HG02885 (cell line): ENCODE measurements around the gene WNT9A.
"Not testable (repeated sequence)": the region's sequence is repeated elsewhere in the genome, so short reads cannot be mapped to it uniquely, and the experiment has no call there.

ENCODE experiments used
- ATAC-seq: cut with Tn5 transposase; IDR thresholded peaks from one replicate; pipeline ENCODE4 v1.9.1; 2021; ENCODE audit warnings: mild to moderate bottlenecking; ENCODE audit not compliant: unreplicated experiment, poor library complexity

The WNT9A gene

GRCh38 chr1:227889863-227890405 is 57.8 kb downstream of the WNT9A start:
- no peak for ATAC-seq

DNA sequence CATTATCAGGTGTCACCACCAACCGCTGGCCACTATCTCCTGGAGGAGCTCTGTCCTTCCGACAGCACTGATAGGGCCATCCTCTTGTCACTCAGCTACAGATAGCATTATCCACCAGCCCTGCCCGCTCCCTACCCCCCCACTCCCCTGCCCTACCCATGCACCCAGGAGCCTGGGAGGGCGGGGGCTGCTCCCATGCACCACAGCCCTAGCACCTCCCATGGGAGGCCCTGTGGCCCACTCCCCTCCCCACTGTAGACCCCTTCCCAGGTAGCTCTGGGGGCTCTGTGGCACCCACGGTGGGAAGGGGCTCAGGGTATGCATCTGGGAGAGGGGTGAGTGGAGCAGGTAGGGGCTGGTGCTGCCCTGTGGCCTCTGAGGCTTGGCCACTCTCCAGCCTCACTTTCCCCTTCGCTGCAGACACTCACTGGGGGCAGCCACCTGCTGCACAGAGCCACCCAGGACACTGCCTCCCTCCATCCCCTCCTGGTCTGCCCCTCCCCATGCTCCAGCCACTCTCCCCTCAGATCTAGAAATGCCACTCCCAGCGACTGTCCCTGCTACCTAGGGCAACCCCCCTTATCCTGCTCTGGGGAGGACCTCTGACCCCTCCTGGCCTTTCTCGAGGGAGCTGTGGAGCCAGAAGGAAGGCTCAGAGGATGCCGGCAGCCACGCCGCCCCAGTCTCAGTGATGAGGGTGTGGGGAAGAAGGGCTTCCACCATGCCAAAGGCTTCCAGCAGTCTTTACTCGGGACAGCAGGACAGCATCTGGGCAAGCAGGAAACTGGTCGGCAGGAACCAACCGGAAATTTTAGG is 58.5 kb downstream of the WNT9A start:
- ATAC-seq = no peak

GRCh38 chr1:227888404-227889046 is 59.2 kb downstream of the WNT9A start:
- no peak for ATAC-seq

- no peak for ATAC-seq
Observed at GRCh38 chr1:227887697-227888403, 59.9 kb downstream of the WNT9A start.

- ATAC-seq = no peak
Observed at GRCh38 chr1:227886993-227887696, 60.6 kb downstream of the WNT9A start.

- no peak for ATAC-seq
Observed at GRCh38 chr1:227886503-227886961, 61.2 kb downstream of the WNT9A start.

- no peak for ATAC-seq
Observed at GRCh38 chr1:227885648-227886502, 61.9 kb downstream of the WNT9A start.

DNA sequence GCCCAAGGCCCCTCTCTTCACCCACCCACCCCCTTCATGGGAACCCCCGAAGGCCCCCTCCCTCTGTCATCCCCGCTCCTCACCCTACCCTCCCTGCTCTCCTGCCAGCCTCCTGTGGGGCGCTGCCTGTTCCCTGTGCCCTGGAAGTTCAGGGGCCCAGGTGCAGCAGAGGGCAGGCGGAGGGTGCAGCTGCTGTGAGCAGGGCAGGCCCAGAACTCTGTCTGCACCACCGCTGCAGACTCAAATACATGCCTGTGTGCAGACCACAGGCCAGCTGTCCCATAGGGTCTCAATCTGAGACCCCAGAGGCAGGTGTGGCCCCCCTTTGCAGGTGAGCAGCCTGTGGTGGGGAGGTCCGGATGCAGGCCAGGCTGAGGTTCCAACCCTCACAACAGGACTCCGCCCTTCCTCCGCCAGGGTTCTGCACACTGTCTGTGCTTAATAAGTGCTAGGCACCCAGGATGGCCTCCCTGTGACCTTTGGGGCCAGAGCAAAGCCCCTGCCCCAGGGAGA is 62.5 kb downstream of the WNT9A start:
- ATAC-seq = no peak

GRCh38 chr1:227884370-227885134 is 63.2 kb downstream of the WNT9A start:
- no peak for ATAC-seq

DNA sequence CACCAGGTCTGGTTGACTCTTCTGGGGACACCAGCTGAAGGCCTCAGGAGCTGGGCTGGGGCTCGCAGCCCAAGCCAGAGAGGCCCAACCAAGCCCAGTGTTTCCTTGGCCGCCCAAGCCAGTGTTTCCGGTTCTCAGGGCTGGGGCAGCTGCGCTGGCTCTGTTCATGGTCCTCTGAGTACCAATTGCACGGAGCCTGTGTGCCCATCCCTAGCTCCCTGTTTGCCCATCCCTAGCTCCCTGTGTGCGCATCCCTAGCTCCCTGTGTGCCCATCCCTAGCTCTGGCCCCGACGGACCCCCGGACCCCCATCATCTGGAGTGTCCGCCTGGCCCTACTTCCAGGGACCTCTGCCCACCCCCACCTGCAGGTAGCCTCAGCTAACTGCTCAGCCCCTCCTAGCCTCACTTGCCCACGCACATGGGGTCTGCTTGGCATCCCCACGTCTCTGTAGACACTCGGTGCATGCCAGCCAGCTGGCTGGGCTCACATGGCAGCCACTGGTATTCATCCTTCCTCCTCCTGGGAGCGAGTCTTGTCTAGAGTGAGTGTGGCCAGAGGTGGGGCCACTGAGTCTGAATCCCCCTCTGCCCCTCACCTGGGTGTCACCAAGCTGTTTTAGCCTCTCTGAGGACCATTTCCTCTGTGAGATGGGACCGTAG is 64.0 kb downstream of the WNT9A start:
- ATAC-seq = no peak

GRCh38 chr1:227883073-227883520 is 64.6 kb downstream of the WNT9A start:
- ATAC-seq = no peak

GRCh38 chr1:227880342-227880924 is 67.3 kb downstream of the WNT9A start:
- ATAC-seq = no peak

DNA sequence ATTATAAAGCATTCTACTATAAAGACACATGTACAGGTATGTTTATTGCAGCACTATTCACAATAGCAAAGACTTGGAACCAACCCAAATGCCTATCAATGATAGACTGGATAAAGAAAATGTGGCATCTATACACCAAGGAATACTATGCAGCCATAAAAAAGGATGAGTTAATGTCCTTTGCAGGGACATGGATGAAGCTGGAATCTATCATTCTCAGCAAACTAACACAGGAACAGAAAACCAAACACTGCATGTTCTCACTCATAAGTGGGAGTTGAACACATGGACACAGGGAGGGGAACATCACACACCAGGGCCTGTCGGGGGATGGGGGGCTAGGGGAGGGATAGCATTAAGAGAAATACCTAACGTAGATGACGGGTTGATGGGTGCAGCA is 69.9 kb downstream of the WNT9A start:
- not testable (repeated sequence) for ATAC-seq

DNA sequence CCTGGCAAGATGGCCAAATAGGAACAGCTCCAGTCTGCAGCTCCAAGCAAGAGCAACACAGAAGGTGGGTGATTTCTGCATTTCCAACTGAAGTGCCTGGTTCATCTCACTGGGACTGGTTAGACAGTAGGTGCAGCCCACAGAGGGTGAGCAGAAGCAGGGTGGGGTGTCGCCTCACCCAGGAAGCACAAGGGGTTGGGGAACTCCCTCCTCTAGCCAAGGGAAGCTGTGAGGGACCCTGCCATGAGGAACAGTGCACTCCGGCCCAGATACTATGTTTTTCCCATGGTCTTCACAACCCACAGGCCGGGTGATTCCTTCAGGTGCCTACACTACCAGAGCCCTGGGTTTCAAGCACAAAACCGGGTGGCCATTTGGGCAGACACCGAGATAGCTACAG is 75.8 kb downstream of the WNT9A start:
- not testable (repeated sequence) for ATAC-seq

DNA sequence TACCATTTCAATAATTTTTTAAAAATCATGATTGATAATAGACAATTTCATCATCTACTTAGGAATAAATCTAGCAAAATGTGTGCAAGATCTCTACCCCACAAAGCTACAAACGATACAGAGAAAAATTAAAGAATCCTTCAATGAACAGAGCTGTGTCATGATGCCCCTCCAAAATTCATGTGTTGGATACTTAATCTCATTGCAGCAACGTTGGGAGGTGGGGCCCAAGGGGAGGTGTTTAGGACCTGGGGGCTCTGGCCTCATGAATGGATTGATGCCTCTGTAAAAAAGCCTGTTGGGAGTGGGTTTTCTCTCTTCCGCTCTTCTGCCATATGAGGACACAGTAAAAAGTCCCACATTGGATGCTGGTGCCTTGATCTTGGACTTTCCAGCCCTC is 77.4 kb downstream of the WNT9A start:
- ATAC-seq = no peak

GRCh38 chr1:227869851-227870305 is 77.9 kb downstream of the WNT9A start:
- ATAC-seq = no peak

- ATAC-seq = no peak
Observed at GRCh38 chr1:227869279-227869842, 78.4 kb downstream of the WNT9A start.
